Endothelial cell of umbilical vein (primary cell): ENCODE measurements around the gene WIZ.

ENCODE experiments used
- CTCF ChIP-seq, 2 donors: IDR thresholded peaks; 1 replicate in 1 of 2; 2 replicates in 1 of 2; pipeline ENCODE4 v1.5.1; 2011; ENCODE audit warnings: low read length in 2 of 2, mild to moderate bottlenecking in 2 of 2, moderate library complexity in 2 of 2, control low read depth in 1 of 2, inconsistent platforms in 1 of 2, low read depth in 1 of 2; ENCODE audit not compliant: insufficient read depth in 1 of 2; ENCODE audit errors: extremely low read depth in 1 of 2
- POLR2AphosphoS5 ChIP-seq: IDR thresholded peaks from 2 replicates; pipeline ENCODE4 v1.6.1; 2012; ENCODE audit warnings: low read depth, mild to moderate bottlenecking, control low read depth, low read length, moderate library complexity; ENCODE audit not compliant: insufficient read depth

- TF ChIP-seq CTCF (IDR thresholded peaks at IDR 0.05; ENCODE audit: extremely low read depth in 1 of 2, insufficient read depth in 1 of 2, low read depth in 1 of 2, low read length in 2 of 2) (no peak), POLR2AphosphoS5 (no peak)
Observed at GRCh38 chr19:15436012-15436825, 13.5 kb downstream of the WIZ start.
